HS-5 (cell line): ENCODE measurements around the gene SOX30.

Source experiments
- DNase-seq: peaks from one replicate; pipeline ENCODE4 v3.0.0-alpha.2; 2012; ENCODE audit warnings: low read depth

Gene SOX30

DNA sequence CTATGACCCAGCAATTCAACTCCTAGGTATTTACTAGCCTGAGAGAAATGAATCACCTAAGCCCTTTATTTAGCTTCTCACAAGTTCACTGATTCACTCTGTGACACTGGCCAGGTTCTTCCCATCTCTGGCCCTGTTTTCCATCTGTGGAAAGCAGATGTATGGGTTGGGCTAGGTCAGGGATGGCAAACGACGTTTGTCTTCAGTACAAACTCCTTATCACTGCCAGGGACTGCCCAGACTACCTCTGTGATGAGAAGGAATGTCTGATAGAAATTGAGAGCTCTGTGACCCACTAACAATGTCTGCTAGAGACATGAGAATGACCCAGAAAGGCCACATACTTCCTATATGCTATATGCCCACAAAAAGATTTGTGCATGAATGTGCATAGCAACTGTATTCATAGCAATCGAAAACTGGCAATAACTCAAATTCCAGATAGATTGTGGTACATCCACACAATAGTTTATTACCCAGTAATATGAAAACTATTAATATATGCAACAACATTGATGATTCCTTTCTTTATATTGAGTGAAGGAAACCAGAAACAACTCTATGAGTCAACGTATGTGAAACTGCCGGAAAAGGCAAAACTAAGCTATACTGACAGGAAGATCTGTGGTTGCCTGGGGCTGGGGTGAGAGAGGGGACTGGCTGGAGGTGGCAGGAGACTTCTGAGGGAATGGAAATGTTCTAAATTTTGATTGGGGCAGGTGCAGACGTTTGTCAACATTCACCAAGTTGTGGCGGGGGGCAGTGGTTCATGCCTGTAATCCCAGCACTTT is 44.7 kb downstream of the SOX30 start:
- DNase-seq, result peak; percentile 77

DNA sequence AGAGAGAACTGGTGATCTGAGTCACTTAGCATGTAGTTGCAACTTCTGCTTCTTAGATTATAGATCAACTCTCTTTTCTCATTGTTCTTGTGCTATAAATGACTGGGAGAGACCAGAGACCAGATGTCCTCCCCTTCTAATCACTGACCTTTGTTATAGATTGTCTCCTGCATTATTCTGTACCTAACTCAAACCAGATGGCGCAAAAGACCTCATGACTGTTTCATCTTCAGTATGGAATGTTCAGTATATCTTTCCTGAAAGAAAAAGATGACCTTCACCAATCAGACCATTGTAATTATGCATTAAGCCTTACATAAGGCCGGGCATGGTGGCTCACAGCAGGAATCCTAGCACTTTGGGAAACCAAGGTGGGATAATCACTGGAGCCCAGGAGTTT is 46.2 kb downstream of the SOX30 start:
- DNase-seq, result peak; percentile 48

DNA sequence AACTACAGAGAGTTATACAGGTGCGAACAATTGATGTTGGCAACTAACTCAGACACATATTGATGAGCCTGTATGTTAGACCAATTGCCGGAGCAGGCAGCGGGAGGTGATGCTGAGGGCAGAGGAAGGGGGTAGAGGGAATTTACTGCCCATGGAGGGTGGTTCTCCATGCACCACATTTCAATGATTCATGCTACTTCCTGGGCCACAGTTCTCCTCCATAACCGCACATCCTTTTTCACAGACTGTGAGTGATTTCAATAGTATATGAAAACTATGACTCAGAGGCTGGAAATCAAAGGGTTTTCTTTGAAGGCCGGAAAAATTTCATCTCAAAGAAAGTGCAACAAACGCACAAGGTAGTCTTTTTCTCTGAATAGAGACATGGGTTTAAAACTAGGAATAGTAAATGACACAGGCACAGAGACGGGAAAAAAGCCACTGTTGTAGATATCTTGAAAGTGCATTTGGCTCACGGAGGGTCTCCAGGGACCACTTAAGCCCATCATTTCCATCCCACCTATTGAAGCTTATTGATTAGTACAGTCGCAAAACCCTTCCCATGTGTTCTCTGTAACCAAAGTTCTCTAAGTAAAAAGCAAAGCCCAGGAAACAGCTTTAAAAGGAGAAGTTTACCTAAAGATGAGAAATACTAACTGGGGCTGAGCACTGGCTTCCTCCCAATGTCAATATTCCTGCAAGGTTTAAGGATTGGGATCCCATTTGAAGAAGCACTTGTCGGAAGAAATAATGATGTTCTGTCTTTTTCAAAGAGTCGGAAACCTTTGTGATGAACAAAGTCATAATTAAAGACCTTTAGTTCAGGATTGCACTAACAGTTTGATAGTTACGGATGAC is 48.7 kb downstream of the SOX30 start:
- DNase-seq, result peak; percentile 88

DNA sequence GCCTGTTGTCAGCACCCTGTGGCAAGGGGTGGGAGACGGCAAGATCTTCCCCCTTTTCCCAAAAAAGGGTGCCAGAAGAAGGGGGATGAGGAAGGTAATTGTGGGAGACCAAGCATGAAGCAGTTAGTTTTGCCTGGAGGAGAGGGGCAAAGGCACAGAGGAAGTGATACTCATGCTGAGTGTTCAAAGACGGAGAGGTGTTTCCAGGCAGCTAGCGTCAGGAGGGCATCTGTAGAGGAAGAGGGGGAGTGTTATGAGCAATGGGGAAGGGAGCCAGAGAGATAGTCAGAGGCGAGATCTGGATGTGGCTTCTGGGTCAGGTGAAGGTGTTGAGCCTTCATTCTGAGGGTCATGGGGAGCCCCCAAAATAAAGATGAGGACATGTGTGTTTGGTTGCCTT is 49.7 kb downstream of the SOX30 start:
- peak; percentile 38 for DNase-seq

DNA sequence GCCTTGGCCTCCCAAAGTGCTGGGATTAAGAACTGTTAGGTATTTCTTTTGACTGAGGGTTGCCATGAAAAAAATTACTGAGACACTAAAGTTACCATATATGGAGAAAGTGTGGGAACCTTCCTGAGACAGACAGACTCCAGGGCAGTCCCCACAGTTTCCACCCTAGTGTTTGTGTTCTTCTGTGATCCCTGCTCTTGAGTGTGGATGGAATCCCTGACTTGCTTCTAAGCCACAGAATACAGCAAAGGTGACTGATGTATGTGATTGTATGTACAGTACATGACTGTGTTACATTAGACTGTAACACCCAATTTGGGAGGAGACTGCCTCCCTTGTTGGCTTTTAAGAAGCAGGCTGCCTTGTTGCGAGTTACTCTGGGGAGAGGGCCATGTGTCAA is 52.0 kb downstream of the SOX30 start:
- DNase-seq, result no peak

DNA sequence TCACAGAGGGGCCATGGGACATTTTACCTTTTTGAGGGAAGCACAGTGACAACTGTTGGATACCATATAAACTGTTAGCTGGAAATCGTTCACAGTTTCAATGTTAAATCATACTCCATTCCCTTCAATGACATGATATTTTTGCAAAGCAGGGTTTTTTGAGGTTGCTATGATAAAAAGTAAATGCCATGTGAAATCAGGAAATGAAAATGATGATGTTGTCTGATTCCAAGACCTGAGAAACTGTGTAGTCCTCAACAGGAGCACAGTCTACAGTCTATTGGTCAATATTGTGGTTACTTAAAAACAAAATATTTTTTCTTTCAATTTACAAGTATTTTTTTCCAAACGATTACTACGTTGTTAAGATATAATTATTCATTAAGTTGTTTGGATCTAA is 52.7 kb downstream of the SOX30 start:
- DNase-seq, result no peak

DNA sequence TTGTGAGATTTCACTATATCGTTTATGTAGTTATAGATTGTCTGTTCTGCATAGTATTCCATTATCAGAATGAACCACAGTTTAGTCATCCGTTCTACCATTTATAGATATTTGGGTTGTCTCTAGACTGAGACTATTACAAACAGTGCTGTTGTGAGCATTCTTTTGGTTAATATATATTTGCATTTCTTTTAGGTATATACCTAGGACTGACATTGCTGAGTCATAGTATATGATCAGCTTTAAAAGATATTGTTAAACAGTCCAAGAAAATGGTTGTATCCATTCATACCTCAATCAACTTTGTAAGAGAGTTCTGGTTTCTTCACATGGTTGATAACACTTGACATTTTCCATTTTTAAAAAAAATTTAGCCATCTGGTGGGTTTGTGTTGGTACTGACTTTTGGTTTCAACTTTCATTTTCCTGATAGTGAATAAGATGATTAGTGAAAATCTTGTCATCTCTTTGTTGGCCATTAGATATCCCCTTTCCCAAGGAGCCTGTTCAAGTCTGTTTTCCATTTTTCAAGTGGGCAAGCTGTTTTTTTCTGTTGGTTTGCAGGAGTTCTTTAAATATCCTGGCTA is 53.8 kb downstream of the SOX30 start:
- DNase-seq, result no peak

DNA sequence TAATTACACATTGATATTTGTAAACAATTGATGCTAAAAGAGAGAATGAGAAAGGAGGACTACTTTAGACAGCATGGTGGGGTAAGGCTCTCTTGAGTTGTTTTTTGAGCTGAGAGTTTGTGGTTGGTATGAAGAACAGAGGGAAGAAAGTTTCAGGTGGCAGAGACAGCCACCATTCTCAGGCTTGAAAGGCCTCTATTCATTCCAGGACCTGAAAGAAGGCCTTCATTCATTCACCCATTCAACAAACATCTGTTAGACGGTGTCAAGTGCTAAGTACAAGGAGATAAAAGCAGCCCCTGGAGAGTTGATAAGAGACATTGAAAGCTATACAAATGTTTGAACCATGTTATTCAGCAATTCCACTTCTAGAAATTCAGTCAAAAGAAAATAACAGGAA is 55.0 kb downstream of the SOX30 start:
- no peak for DNase-seq

DNA sequence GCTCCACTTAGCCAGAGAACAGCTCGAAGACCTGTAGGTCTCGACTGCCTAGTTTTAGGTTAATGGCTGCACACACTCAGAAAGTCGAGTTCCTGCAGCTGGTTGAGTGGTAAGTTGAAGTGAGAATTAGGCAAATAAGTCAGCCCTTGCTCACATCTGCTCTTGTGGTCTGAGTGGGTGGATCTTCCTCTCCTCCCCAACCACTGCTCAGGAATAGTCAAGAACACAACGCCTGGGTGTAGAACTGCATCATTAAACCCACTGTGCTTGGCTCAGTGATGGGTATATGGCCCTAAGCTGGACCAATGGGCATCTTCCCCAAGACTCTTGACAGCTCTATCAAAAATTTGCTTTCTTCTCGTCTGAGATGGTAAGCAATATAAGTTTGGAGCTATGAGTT is 55.8 kb downstream of the SOX30 start:
- DNase-seq, result no peak

DNA sequence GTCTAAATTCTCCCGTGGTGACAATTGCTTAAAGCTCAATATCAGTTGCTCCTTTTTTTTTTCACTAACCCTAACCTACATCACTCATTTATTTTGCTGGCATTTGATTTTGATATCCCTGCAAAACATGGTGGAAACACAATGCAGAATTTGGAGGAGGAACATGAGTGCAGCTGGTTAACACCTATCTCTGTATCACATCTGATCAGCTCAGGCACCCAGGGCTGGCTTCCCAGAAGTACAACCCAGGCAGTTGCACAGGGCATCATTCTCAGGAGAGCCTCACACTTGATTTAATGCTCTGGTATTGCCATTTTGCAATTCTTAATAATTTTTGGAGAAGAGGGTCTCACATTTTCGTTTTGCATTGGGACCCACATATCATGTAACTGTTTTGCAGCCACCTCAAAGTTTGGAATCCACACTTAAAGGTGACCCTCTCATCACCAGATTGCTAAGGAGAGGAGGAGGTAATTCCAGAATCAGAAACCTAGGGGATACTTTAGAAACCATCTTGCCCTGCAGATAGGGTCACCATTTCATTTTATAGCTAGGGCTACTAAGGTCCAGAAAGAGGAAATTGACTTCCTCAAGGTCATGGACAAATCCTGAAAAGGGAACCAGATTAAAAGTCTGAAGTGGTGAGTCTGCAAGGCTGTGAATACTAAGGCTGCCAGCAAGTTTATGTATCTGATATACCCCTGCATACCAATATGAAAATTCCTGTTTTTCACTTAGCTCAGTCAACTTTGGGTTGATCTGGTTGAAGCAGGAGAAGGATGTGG is 57.4 kb downstream of the SOX30 start:
- DNase-seq, result no peak

DNA sequence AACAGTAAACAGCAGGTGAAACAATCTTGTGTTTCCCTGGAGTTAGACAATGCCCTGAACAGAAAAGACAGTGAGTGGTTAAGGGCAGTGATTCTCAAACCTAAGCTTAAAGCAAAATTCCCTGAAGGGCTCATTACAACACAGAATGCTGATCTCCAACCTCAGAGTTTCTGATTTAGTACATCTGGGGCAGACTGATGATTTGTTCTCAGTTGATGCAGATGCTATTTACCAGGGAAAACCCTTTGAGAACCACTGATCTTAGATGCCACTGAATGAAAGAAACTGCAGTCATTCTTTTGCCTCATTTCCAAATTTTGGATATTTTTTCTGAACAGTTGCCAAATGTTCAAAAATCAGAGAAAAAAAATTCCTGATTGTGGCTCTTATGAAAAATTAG is 58.0 kb downstream of the SOX30 start:
- no peak for DNase-seq

DNA sequence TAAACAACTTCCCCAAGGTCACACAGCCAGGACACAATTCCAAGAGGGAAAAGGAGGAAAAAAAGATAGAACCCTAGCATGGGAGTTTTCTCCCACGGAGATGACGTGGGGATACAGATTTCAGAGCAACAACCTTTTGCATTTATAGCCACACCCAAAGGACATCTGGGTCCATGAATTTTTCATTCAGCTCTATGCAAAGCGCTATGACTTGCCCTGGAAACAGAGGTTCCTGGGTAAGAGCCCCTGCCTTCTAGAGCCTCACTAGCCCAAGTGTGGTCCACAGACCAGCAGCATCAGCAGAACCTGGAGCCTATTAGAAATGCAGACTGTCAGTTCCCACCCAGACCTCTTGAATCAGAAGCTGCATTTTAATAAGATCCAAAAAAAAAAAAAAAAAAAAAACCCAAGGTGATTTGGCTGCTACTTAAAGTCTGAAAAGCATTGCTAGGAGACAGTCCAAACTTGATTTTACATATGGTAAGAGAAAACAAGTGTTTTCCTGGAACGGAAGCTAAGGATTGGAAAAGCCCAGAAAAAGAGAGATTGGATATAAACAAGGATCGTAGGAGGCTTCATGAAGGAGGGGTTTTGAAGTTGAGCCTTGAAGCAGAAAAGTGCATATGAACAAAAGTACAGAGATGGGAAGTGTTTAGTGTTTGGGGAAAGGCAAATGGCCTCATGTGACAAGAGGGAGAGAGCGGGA is 59.0 kb downstream of the SOX30 start:
- no peak for DNase-seq

DNA sequence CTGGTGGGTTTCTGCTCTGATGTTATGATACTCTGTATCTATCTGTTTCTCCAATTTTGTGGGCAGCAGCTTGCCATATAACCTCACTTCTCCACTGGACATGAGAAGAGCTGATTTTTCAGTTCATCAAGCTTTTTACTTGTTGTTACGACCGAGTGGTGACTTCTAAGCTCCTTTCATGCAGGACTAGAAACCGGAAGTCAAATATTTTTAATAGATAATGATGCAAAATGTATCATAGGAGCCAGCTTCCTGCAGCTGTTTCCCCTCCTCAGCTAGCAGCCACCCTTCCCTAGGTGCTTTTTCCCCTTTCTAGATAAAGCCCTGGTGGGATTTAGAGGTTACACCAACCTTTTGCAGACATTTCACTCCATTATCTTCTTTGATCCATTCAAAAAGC is 59.6 kb downstream of the SOX30 start:
- no peak for DNase-seq

DNA sequence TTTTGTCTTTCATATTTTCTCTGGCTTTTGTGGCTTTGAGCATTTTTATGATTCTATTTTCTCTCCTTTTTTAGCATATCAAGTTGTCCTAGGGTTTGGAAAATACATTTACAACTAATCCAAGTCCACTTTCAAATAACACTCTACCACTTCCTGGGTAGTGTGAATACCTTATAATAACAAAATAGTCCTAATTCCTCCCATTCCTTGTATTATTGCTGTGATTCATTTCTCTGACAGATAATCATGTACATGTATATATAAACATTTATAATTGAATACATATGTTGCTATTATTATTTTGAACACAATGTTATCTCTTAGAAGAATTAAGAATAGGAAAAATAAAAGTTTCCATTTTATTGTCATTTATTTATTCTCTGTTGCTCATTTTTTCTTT is 61.8 kb downstream of the SOX30 start:
- no peak for DNase-seq

DNA sequence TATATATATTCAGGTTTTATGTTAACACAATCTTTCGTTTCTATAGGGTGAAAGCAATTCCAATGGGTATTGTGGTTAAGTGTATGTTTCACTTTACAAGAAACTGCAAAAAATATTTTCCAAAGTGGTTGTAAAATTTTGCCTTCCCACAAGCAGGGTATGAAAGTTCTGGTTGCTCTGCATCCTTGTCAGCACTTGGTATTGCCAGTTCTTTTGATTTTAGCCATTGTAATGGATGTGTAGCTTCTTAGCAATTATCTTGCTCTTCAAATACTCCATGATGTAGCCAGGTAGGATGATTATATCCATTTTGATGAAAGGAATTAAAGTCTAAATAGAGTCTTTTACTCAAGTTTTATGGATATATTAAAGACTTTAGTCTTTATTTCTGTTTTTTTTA is 67.6 kb downstream of the SOX30 start:
- no peak for DNase-seq

DNA sequence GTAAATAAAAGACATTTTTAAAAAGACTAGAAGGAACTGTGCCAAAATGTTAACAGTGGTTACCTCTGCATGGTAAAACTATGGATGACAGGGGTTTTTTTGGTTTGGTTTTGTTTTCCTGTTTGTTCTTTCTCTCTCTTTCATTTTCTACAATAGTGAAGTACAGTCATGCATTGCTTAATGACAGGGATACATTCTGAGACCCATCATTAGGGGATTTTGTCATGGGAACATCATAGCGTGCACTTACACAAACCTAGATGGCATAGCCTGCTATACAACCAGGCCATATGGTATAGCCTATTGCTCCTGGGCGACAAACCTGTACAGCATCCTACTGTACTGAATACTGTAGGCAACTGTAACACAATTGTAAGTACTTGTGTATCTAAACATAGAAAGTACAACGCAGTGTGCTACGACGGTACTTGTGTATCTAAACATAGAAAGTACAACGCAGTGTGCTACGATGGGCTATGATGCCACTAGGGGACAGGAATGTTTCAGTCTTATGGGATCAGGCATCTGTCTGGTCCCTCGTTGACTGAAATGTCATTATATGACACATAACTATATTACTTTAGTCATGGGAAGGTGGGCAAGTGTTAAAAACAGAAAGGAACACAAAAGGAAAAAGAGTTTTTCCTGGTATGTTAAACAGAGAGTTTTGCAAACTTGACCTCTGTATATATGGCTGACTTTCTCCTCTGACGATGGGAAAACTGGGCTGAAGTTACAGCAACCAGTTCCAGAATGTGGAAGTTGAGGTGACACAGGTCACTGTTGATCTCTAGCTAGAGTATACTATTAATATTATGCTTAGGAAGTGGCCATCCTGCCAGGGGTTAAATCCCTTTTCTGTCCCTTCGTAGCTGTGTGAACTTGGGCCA is 69.3 kb downstream of the SOX30 start:
- no peak for DNase-seq

DNA sequence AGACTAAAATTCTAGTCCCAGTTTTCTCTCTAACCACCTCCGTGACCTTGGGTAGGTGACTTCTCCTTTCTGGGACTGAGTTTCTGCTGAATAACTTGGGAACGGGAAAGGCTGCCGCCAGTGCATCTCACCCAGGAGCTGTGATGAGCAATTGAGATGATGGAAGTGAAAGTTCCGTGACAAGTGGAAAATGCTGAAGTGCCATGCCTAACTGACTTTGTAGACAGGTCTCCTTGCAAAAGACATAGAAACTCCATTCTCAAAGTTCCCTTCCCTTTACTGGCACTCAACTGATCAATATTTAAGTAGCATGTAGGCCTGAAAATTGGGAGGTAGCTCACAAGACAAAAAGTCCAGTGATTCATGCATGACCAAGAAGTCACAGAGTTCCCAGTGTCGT is 70.3 kb downstream of the SOX30 start:
- no peak for DNase-seq

DNA sequence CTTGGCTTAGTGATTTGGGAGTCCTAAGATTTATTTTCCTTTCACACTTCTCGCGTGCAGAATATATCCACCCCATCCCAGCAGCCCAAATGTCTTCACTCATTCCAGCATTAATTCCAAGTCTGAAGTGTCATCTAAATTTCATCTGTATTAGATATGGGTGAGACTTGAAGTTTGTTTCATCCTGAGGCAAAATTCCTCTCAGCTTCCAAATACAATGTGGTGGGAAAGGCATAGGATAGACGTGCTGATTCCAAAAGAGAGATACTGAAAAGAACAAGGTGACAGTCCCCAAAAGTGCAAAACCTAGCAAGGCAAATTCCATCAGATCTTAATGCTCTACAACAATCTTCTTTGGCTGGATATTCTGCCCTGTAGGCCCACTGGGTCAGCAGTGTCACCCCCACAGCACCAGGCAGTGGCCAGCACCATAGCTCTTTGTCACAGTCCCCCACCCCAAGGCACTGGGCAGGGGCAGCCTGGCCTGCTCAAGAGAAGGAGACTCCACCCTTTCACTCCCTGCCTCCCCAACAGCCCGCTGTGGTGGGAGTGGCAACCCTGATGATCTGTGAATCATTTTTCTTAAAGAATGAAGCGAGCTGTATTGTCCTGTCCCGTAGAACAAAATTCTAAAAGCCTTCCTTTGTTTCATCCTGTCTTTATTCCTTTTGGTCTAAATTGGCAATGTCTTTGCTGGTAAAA is 74.0 kb downstream of the SOX30 start:
- no peak for DNase-seq

DNA sequence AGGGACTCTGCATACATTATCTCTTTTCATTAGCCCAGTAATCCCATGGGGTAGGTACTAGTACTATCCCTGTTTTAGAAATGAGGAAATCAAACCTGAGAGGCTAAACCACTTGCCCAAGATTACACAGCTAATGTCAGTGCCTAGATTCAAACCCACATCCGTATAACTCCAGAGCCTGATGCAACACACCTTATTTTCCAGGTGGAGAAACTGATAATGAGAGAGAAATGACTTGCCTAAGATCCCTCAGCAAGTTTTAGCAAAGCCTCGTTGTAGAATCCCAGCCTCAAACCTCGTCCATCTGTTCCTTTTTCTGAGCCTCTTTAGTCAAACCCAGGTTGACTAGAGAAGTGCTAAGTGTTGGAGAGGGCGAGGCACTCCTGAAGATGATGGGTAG is 75.6 kb downstream of the SOX30 start:
- no peak for DNase-seq
